ENCODE measurements around the gene CPNE5. TPM values are rescaled to one million over a fixed set of nuclear protein-coding genes. Genes with fewer than 3 reads are reported as not detected.

Gene CPNE5
- total RNA-seq, 1 donor from 2014 or later = 0.24 TPM

- no peak overlapping the region for H3K27ac Mint-ChIP-seq
- H3K9me3 Mint-ChIP-seq (ENCODE audit: low read depth) = no peaks in the 10 kb centered on the region
- no peak overlapping the region for H3K4me3 Mint-ChIP-seq (ENCODE audit: low read depth)
- H3K27me3 Mint-ChIP-seq = peaks cover 11% of the 10 kb centered on the region
- TF ChIP-seq, protein P1, sequence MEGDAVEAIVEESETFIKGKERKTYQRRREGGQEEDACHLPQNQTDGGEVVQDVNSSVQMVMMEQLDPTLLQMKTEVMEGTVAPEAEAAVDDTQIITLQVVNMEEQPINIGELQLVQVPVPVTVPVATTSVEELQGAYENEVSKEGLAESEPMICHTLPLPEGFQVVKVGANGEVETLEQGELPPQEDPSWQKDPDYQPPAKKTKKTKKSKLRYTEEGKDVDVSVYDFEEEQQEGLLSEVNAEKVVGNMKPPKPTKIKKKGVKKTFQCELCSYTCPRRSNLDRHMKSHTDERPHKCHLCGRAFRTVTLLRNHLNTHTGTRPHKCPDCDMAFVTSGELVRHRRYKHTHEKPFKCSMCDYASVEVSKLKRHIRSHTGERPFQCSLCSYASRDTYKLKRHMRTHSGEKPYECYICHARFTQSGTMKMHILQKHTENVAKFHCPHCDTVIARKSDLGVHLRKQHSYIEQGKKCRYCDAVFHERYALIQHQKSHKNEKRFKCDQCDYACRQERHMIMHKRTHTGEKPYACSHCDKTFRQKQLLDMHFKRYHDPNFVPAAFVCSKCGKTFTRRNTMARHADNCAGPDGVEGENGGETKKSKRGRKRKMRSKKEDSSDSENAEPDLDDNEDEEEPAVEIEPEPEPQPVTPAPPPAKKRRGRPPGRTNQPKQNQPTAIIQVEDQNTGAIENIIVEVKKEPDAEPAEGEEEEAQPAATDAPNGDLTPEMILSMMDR (IDR thresholded peaks at IDR 0.05; ENCODE audit: unreplicated experiment) = no peak
- no peak for DNase-seq (ENCODE audit: low spot score, unreplicated experiment)
- H3K36me3 Mint-ChIP-seq (ENCODE audit: insufficient read depth) = no peaks in the 10 kb centered on the region
- peaks cover 3% of the 10 kb centered on the region for H3K4me1 Mint-ChIP-seq (ENCODE audit: low read depth)
Measured at GRCh38 chr6:36800223-36801076, 38.8 kb downstream of the CPNE5 start.

GRCh38 chr6:36798852-36799251 is 40.4 kb downstream of the CPNE5 start:
- H3K27ac Mint-ChIP-seq = no peak overlapping the region
- no peak overlapping the region for H3K4me3 Mint-ChIP-seq (ENCODE audit: low read depth)
- H3K4me1 Mint-ChIP-seq (ENCODE audit: low read depth) = no peaks in the 10 kb centered on the region
- no peak for DNase-seq (ENCODE audit: low spot score, unreplicated experiment)
- peaks cover 3% of the 10 kb centered on the region for H3K27me3 Mint-ChIP-seq
- H3K36me3 Mint-ChIP-seq (ENCODE audit: insufficient read depth) = no peaks in the 10 kb centered on the region
- no peaks in the 10 kb centered on the region for H3K9me3 Mint-ChIP-seq (ENCODE audit: low read depth)
- TF ChIP-seq, protein P1 (IDR thresholded peaks at IDR 0.05; ENCODE audit: unreplicated experiment) = no peak

DNA sequence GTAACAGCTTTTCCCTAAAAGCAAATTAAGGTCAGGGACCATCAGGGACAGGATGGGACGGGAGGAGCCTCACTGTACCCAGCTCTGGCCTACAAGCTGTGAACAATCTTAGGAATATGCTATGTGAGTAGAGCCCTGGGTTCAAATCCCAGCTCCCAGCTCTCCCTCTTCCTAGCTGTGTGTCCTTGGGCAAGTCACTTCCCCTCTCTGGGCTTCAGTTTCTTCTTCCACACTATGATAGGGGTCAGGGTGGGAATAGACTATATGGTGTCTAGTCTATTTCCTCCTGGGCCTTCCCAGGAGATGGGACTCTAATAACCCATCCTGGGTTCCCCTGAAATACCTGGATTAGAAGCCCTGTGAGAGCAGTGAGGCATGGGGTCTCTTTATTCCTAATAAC is 41.6 kb downstream of the CPNE5 start:
- DNase-seq (ENCODE audit: low spot score, unreplicated experiment) = no peak
- Mint-ChIP-seq H3K27ac (no peak overlapping the region), H3K4me1 (ENCODE audit: low read depth) (no peaks in the 10 kb centered on the region), H3K9me3 (ENCODE audit: low read depth) (no peaks in the 10 kb centered on the region), H3K27me3 (peaks cover 10% of the 10 kb centered on the region), H3K36me3 (ENCODE audit: insufficient read depth) (no peaks in the 10 kb centered on the region), H3K4me3 (ENCODE audit: low read depth) (no peak overlapping the region)
- TF ChIP-seq, protein P1 (IDR thresholded peaks at IDR 0.05; ENCODE audit: unreplicated experiment) = no peak

GRCh38 chr6:36797055-36797454 is 42.2 kb downstream of the CPNE5 start:
- TF ChIP-seq, protein P1 (IDR thresholded peaks at IDR 0.05; ENCODE audit: unreplicated experiment) = no peak
- H3K9me3 Mint-ChIP-seq (ENCODE audit: low read depth) = no peaks in the 10 kb centered on the region
- H3K27me3 Mint-ChIP-seq = peaks cover 10% of the 10 kb centered on the region
- no peaks in the 10 kb centered on the region for H3K36me3 Mint-ChIP-seq (ENCODE audit: insufficient read depth)
- H3K4me1 Mint-ChIP-seq (ENCODE audit: low read depth) = no peaks in the 10 kb centered on the region
- DNase-seq (ENCODE audit: low spot score, unreplicated experiment) = no peak
- H3K27ac Mint-ChIP-seq = no peak overlapping the region
- H3K4me3 Mint-ChIP-seq (ENCODE audit: low read depth) = no peak overlapping the region

DNA sequence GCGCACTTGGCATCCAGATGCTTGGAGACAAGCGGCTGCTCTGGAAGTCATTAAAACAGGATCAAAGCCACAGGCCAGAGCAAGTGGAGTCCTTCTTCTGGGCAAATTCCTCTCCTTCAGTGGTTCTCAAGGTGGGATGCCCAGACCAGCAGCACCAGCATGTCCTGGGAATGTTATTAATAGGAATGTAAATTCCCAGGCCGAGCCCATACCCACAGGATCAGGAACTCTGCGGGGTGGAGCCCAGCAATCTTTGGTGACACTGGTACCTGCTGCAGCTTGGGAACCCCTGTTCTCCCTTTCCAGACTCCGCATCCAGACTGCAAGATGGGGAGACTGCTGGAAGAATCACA is 44.6 kb downstream of the CPNE5 start:
- Mint-ChIP-seq H3K27me3 (peaks cover 10% of the 10 kb centered on the region), H3K27ac (no peak overlapping the region), H3K4me3 (ENCODE audit: low read depth) (no peak overlapping the region), H3K4me1 (ENCODE audit: low read depth) (no peaks in the 10 kb centered on the region), H3K36me3 (ENCODE audit: insufficient read depth) (no peaks in the 10 kb centered on the region), H3K9me3 (ENCODE audit: low read depth) (no peaks in the 10 kb centered on the region)
- DNase-seq (ENCODE audit: low spot score, unreplicated experiment) = no peak
- TF ChIP-seq, protein P1 (IDR thresholded peaks at IDR 0.05; ENCODE audit: unreplicated experiment) = no peak
